K562 (cell line): ENCODE measurements around the gene DEFB124. TPM values are rescaled to one million over a fixed set of nuclear protein-coding genes. Genes with fewer than 3 reads are reported as not detected.

Source experiments
- ATAC-seq: fragments of 200-7000 bp; cut with Tn5 transposase; 3 replicates; pipeline ENCODE4 v1.9.1; 2020; ENCODE audit warnings: moderate library complexity
- BruUV-seq: library from RNA; stranded (reverse); fragments of 400-500 nt; replicated peaks from 2 replicates; lab custom pipeline; 2021; lab: Mats Ljungman, UMichigan
- CTCF ChIA-PET: fragments of 300-600 bp; formaldehyde crosslinking; extraction: SDS; loops from one replicate; lab custom pipeline; 2021; ENCODE audit warnings: low intra/inter-chr PET ratio; lab: Yijun Ruan, JAX
- POLR2A ChIA-PET: fragments of 300-600, 350-650 bp; sonication (Branson Sonifier 250); formaldehyde crosslinking; extraction: SDS; loops from one replicate; lab custom pipeline; 2021; ENCODE audit warnings: antibody characterized with exemption, inconsistent platforms; lab: Yijun Ruan, JAX
- DNase-seq, 4 experiments: peaks; one replicate each; pipeline versions ENCODE4 v3.0.0 to v3.0.0-alpha.2; 2011 to 2018; ENCODE audit warnings: low spot score in 3 of 4, mixed read lengths in 3 of 4; ENCODE audit errors: extremely low read depth in 1 of 4
- FAIRE-seq: peaks from 2 replicates; lab custom pipeline; 2011; peaks lifted over from hg19 to GRCh38; lab: Jason Lieb, UNC
- H2AFZ ChIP-seq: 2 replicates; pipeline ENCODE4 v1.6.0; 2011; ENCODE audit warnings: low read depth, low read length, control low read depth, inconsistent platforms
- H3K27ac ChIP-seq: fragments of 200-600 bp; 3 replicates; pipeline ENCODE4 v1.8.0; 2011; ENCODE audit warnings: low read depth, mild to moderate bottlenecking, control low read depth, inconsistent platforms, low read length, moderate library complexity, mixed read lengths; ENCODE audit errors: extremely low read depth
- H3K27me3 ChIP-seq, 2 experiments: fragments of 300-600 bp in 1 of 2; 2 replicates in 1 of 2; 3 replicates in 1 of 2; pipeline versions ENCODE4 v1.6.0 to v1.8.0; 2011; ENCODE audit warnings: inconsistent platforms in 2 of 2, low read length in 2 of 2, mild to moderate bottlenecking in 1 of 2, mixed read lengths in 1 of 2, moderate library complexity in 1 of 2; ENCODE audit not compliant: control insufficient read depth in 2 of 2, insufficient read depth in 2 of 2
- H3K36me3 ChIP-seq: fragments of 300-600 bp; 3 replicates; pipeline ENCODE4 v1.8.0; 2011; ENCODE audit warnings: mild to moderate bottlenecking, low read length, inconsistent platforms; ENCODE audit not compliant: control insufficient read depth, insufficient read depth
- H3K4me1 ChIP-seq, 2 experiments: fragments of 200-600 bp in 1 of 2; replicated peaks in 1 of 2; 2 replicates in 1 of 2; 3 replicates in 1 of 2; pipeline versions ENCODE4 v1.5.1 to v1.8.0; 2011; ENCODE audit warnings: inconsistent platforms in 2 of 2, low read length in 2 of 2, mild to moderate bottlenecking in 1 of 2, mixed read lengths in 1 of 2, moderate library complexity in 1 of 2; ENCODE audit not compliant: control insufficient read depth in 2 of 2, insufficient read depth in 2 of 2
- H3K4me2 ChIP-seq: 2 replicates; pipeline ENCODE4 v1.6.1; 2011; ENCODE audit warnings: low read length, control low read depth, inconsistent platforms, mixed read lengths; ENCODE audit not compliant: insufficient read depth
- H3K4me3 ChIP-seq: fragments of 200-600 bp; sonication (generic), shearing (Covaris generic); 2 replicates; pipeline ENCODE4 v1.5.1; 2016; ENCODE audit warnings: control low read depth, inconsistent platforms
- H3K79me2 ChIP-seq: fragments of 200-600 bp; 3 replicates; pipeline ENCODE4 v1.8.0; 2011; ENCODE audit warnings: low read length, inconsistent platforms; ENCODE audit not compliant: control insufficient read depth, insufficient read depth
- H3K9ac ChIP-seq, 2 experiments: 2 replicates each; pipeline versions ENCODE4 v1.6.0 to v1.6.1; 2011; ENCODE audit warnings: low read depth in 2 of 2, low read length in 2 of 2, control low read depth in 1 of 2, inconsistent platforms in 1 of 2, mild to moderate bottlenecking in 1 of 2, mixed read lengths in 1 of 2; ENCODE audit not compliant: insufficient read depth in 1 of 2
- H3K9me1 ChIP-seq: one replicate; pipeline ENCODE4 v1.6.0; 2011; ENCODE audit warnings: inconsistent platforms, mild to moderate bottlenecking, low read length, moderate library complexity; ENCODE audit not compliant: control insufficient read depth, insufficient read depth
- H3K9me3 ChIP-seq: replicated peaks from 2 replicates; pipeline ENCODE4 v1.5.1; 2011; ENCODE audit warnings: low read depth, low read length, inconsistent platforms; ENCODE audit not compliant: control insufficient read depth, insufficient read depth
- H4K20me1 ChIP-seq: replicated peaks from 2 replicates; pipeline ENCODE4 v1.6.1; 2011; ENCODE audit warnings: low read length, inconsistent platforms, mixed read lengths; ENCODE audit not compliant: control insufficient read depth, insufficient read depth
- CTCF ChIP-seq, 3 experiments: IDR thresholded peaks in 2 of 3; conservative IDR thresholded peaks in 1 of 3; 2 replicates each; pipeline ENCODE4 v1.5.1; 2011 to 2012; ENCODE audit warnings: low read length in 3 of 3, mild to moderate bottlenecking in 3 of 3, control low read depth in 2 of 3, improper control_type of control experiment in 1 of 3, inconsistent platforms in 1 of 3, low read depth in 1 of 3, mixed read lengths in 1 of 3, moderate library complexity in 1 of 3; ENCODE audit not compliant: insufficient read depth in 2 of 3
- RAD21 ChIP-seq, 2 experiments: fragments of 250-450 bp in 1 of 2; fragments of 450-650 bp in 1 of 2; sonication (Bioruptor Pico) in 1 of 2; formaldehyde crosslinking in 1 of 2; IDR thresholded peaks in 1 of 2; conservative IDR thresholded peaks in 1 of 2; 2 replicates each; pipeline versions ENCODE4 v1.4.0 to v1.8.0; 2020 to 2022; ENCODE audit warnings: mild to moderate bottlenecking in 2 of 2, moderate library complexity in 1 of 2
- RFX5 ChIP-seq: IDR thresholded peaks from 2 replicates; pipeline ENCODE4 v1.6.1; 2011; ENCODE audit warnings: low read depth, mild to moderate bottlenecking, improper control_type of control experiment, low read length
- TFAM ChIP-seq: fragments of 250-450 bp; sonication (Bioruptor Pico); conservative IDR thresholded peaks from 2 replicates; pipeline ENCODE4 v1.5.0; 2021; ENCODE audit warnings: mild to moderate bottlenecking, moderate library complexity
- ZNF165 ChIP-seq: fragments of 250-450 bp; sonication (Bioruptor Pico); IDR thresholded peaks from 2 replicates; pipeline ENCODE4 v1.4.0; 2020; ENCODE audit warnings: borderline replicate concordance
- ZNF780A ChIP-seq: fragments of 250-450 bp; sonication (Bioruptor Pico); IDR thresholded peaks from 2 replicates; pipeline ENCODE4 v1.5.0; 2021; ENCODE audit warnings: mild to moderate bottlenecking
- WGBS: fragments of 100-300 bp; shearing (Covaris generic); methylation state at CpG from one replicate; pipeline ENCODE4 v1.1.6; 2016; ENCODE audit warnings: low coverage, mixed read lengths; ENCODE audit not compliant: insufficient coverage; ENCODE audit errors: missing lambda C conversion rate; 5-methylcytosine and 5-hydroxymethylcytosine counted together
- in situ Hi-C: fragments of 300-500 bp; cut with MboI; formaldehyde crosslinking; loops from 4 replicates; pipeline ENCODE4 v1.15.0; 2018; ENCODE audit warnings: inconsistent platforms, mixed read lengths
- intact Hi-C: fragments of 100-400 bp; cut with micrococcal nuclease; formaldehyde crosslinking; loops from 2 replicates; pipeline ENCODE4 v1.14.2; 2022
- polyA plus RNA-seq, 8 experiments: library from polyadenylated mRNA; depleted of rRNA in 4 of 8; stranded (reverse) in 5 of 8; unstranded in 3 of 8; fragments of >200 nt; fragmentation: Nextera tagmentation in 2 of 8; fragmentation: Illumina TruSeq in 1 of 8; extraction: Ambion mirVana in 2 of 8; extraction: Trizol in 1 of 8; gene quantifications; 2 replicates each; pipeline versions ENCODE4 v1.2.1 to v1.2.3, GENCODE V29; 2011 to 2014; ENCODE audit warnings: inconsistent platforms in 1 of 8, missing spikeins in 1 of 8
- total RNA-seq, 7 experiments: library from RNA; depleted of rRNA in 6 of 7; stranded (reverse); fragments of >200 nt in 6 of 7; fragmentation: Illumina TruSeq in 2 of 7; extraction: Trizol in 2 of 7; gene quantifications; 2 replicates each; pipeline versions ENCODE4 v1.2.1 to v1.2.3, GENCODE V29; 2011 to 2021; ENCODE audit warnings: low replicate concordance in 1 of 7

The DEFB124 gene
- total and polyA plus RNA-seq, 9 of the 15 experiments (the other 6 are each of a cell fraction or from before 2014, with no cell fraction given) = not detected

- no peaks in the 10 kb centered on the region for H3K9me1 ChIP-seq
- no peak for TF ChIP-seq ZNF165 (CRISPR knock-in tag)
- peak in 1 of 2 experiments; percentile 33; a peak in 2 of 4 replicates for TF ChIP-seq RAD21 (CRISPR knock-in tag; conservative IDR thresholded peaks at IDR 0.05 in 1 of 2, IDR thresholded peaks at IDR 0.05 in 1 of 2)
- TF ChIP-seq RFX5 = no peak
- peak in 1 of 3 experiments; percentile 18; a peak in 2 of 6 replicates for TF ChIP-seq CTCF (IDR thresholded peaks at IDR 0.05 in 2 of 3, conservative IDR thresholded peaks at IDR 0.05 in 1 of 3; ENCODE audit: insufficient read depth in 2 of 3, low read depth in 1 of 3, low read length in 3 of 3)
- TF ChIP-seq TFAM (CRISPR knock-in tag) = no peak
- no peak for TF ChIP-seq ZNF780A (CRISPR knock-in tag)
- TF ChIP-seq, all 486 proteins: peak for 2
- H3K9ac ChIP-seq = no peak overlapping the region
- H3K27me3 ChIP-seq = no peaks in the 10 kb centered on the region; a peak in 2 of 5 replicates
- BruUV-seq = no TSS peak
- ATAC-seq = peak; percentile 49
- peak; percentile 29 for FAIRE-seq
- no peaks in the 10 kb centered on the region for H3K9me3 ChIP-seq
- H3K4me1 ChIP-seq = no peaks in the 10 kb centered on the region; a peak in 1 of 5 replicates
- no peak overlapping the region for H3K27ac ChIP-seq
- no peak overlapping the region for H3K4me3 ChIP-seq
- H3K4me2 ChIP-seq = no peak overlapping the region
- no peak overlapping the region for H2AFZ ChIP-seq
- CTCF ChIA-PET = interaction anchor here (1.1 kb wide), 1 partner anchor 141 kb away, joined by 3 read pairs; no protein-coding TSS in a partner anchor
- no peak for DNase-seq
- H4K20me1 ChIP-seq = no peaks in the 10 kb centered on the region
- H3K79me2 ChIP-seq = no peaks in the 10 kb centered on the region
- in situ Hi-C loops = no loop called here
- intact Hi-C loops = no loop called here
- no peaks in the 10 kb centered on the region for H3K36me3 ChIP-seq
- POLR2A ChIA-PET = no interaction called here
- 0% methylated on average over 1 of the region's 1 CpG for WGBS
Measured at GRCh38 chr20:31454361-31454760, 20.6 kb downstream of the DEFB124 start.
